Measurements from ENCODE around the gene SAPCD2. TPM values are rescaled to one million over a fixed set of nuclear protein-coding genes. Genes with fewer than 3 reads are reported as not detected.

SAPCD2 gene
- total and polyA plus RNA-seq, 2 of the 4 experiments (the other 2 are of a cell fraction): 3.4 to 4.9 TPM

GRCh38 chr9:137051145-137051724 lies 19.1 kb downstream of the SAPCD2 start:
- H3K14ac ChIP-seq (replicated peaks; ENCODE audit: low read depth, low read length): no peak overlapping the region
- TF ChIP-seq, protein P1, sequence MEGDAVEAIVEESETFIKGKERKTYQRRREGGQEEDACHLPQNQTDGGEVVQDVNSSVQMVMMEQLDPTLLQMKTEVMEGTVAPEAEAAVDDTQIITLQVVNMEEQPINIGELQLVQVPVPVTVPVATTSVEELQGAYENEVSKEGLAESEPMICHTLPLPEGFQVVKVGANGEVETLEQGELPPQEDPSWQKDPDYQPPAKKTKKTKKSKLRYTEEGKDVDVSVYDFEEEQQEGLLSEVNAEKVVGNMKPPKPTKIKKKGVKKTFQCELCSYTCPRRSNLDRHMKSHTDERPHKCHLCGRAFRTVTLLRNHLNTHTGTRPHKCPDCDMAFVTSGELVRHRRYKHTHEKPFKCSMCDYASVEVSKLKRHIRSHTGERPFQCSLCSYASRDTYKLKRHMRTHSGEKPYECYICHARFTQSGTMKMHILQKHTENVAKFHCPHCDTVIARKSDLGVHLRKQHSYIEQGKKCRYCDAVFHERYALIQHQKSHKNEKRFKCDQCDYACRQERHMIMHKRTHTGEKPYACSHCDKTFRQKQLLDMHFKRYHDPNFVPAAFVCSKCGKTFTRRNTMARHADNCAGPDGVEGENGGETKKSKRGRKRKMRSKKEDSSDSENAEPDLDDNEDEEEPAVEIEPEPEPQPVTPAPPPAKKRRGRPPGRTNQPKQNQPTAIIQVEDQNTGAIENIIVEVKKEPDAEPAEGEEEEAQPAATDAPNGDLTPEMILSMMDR (conservative IDR thresholded peaks at IDR 0.05; ENCODE audit: low read depth, low read length): no peak
- TF ChIP-seq SMC3 (IDR thresholded peaks at IDR 0.05; ENCODE audit: low read depth, low read length) (no peak), USF2 (IDR thresholded peaks at IDR 0.05; ENCODE audit: low read depth, low read length) (no peak), CEBPB (IDR thresholded peaks at IDR 0.05; ENCODE audit: low read depth, low read length) (no peak), MAFK (IDR thresholded peaks at IDR 0.05; ENCODE audit: low read depth, low read length) (no peak), RAD21 (IDR thresholded peaks at IDR 0.05; ENCODE audit: low read length) (no peak), RCOR1 (IDR thresholded peaks at IDR 0.05; ENCODE audit: insufficient replicate concordance, low read length) (no peak), MAZ (IDR thresholded peaks at IDR 0.05; ENCODE audit: borderline replicate concordance, low read depth, low read length) (no peak), ELK1 (IDR thresholded peaks at IDR 0.05; ENCODE audit: borderline replicate concordance, low read depth, low read length) (no peak), POLR2A (IDR thresholded peaks at IDR 0.05; ENCODE audit: low read depth, low read length) (no peak), FOS (IDR thresholded peaks at IDR 0.05; ENCODE audit: low read depth, low read length) (no peak)
- H3K4me3 ChIP-seq (ENCODE audit: insufficient read depth, low read depth, low read length): no peak overlapping the region
- H4K91ac ChIP-seq (ENCODE audit: insufficient read depth, low read depth, low read length): no peak overlapping the region
- intact Hi-C loops (cut with micrococcal nuclease): no loop called here
- no peak overlapping the region for H4K5ac ChIP-seq (ENCODE audit: low read depth, low read length)
- no TSS peak for BruUV-seq (replicated peaks)
- ATAC-seq (ENCODE audit: low read depth) (no peak), DNase-seq (no peak)
- H3K4me2 ChIP-seq (ENCODE audit: low read depth, low read length): no peak overlapping the region
- 77% methylated on average over 8 of the region's 17 CpGs; no CpG with 5 or more reads in 1 of the 2 experiments for WGBS, 2 experiments (ENCODE audit: extremely low coverage in 2 of 2, insufficient read length in 1 of 2)
- no peak overlapping the region for H3K18ac ChIP-seq (ENCODE audit: low read depth, low read length)
- ChIA-PET POLR2A (ENCODE audit: unreplicated experiment) (no interaction called here), CTCF (no interaction called here)
- dilution Hi-C loops (cut with HindIII; ENCODE audit: low sequenced_read_pairs, unreplicated experiment): no loop called here
- H3K56ac ChIP-seq (ENCODE audit: extremely low read depth, insufficient read depth, low read length): no peak overlapping the region
- peaks cover 3% of the 10 kb centered on the region; the same call in 1 of the 2 replicates for H3K4me1 ChIP-seq (ENCODE audit: control insufficient read depth, insufficient read depth, low read length)
- H3K4ac ChIP-seq (ENCODE audit: low read depth, low read length): no peak overlapping the region
- H3K79me1 ChIP-seq (ENCODE audit: low read depth in 1 of 2, low read length in 2 of 2): no peaks in the 10 kb centered on the region
- H4K20me1 ChIP-seq (ENCODE audit: insufficient read depth, low read length): no peaks in the 10 kb centered on the region; the same call in 1 of the 2 replicates
- H4K8ac ChIP-seq (ENCODE audit: low read depth in 2 of 2, low read length in 2 of 2): no peak overlapping the region
- H3K9me3 ChIP-seq (ENCODE audit: control insufficient read depth, insufficient read depth, low read length): no peaks in the 10 kb centered on the region
- no peak overlapping the region for H2BK5ac ChIP-seq (ENCODE audit: low read depth, low read length, poor library complexity, severe bottlenecking)
- peaks cover 76% of the 10 kb centered on the region for H3K27me3 ChIP-seq (ENCODE audit: control insufficient read depth, insufficient read depth, low read length)
- no peak overlapping the region for H3K27ac ChIP-seq (ENCODE audit: insufficient read depth, low read length)
- H3K9me1 ChIP-seq (ENCODE audit: insufficient read depth, low read length): no peaks in the 10 kb centered on the region
- H2BK120ac ChIP-seq (ENCODE audit: low read depth, low read length): no peak overlapping the region
- no peak overlapping the region for H2BK15ac ChIP-seq (ENCODE audit: low read depth, low read length)
- H3K9ac ChIP-seq (ENCODE audit: low read depth, low read length): no peak overlapping the region
- no peak overlapping the region for H2AK5ac ChIP-seq (ENCODE audit: low read depth, low read length)
- H2BK20ac ChIP-seq (ENCODE audit: low read depth, low read length): no peak overlapping the region
- no peaks in the 10 kb centered on the region for H3K36me3 ChIP-seq (ENCODE audit: control insufficient read depth, insufficient read depth, low read length)
- no peak overlapping the region for H2AFZ ChIP-seq (replicated peaks; ENCODE audit: low read length, poor library complexity)
- H2AK9ac ChIP-seq (replicated peaks; ENCODE audit: low read depth, low read length, poor library complexity): no peak overlapping the region
- in situ Hi-C loops (cut with MboI; ENCODE audit: low sequenced_read_pairs): no loop called here
- H3K23ac ChIP-seq (ENCODE audit: low read depth, low read length): no peak overlapping the region
